Activated CD4-positive, alpha-beta memory T cell treated with anti-CD3 and anti-CD28 coated beads, Interleukin-2, amount 10 ng/mL, durations not matched to agents 7 days and 5 days (primary cell): ENCODE measurements around the gene FMOD. TPM values are rescaled to one million over a fixed set of nuclear protein-coding genes. Genes with fewer than 3 reads are reported as not detected.

Experiments used
- CTCF ChIA-PET: fragments of 350-600 bp; sonication (Branson Sonifier 250); formaldehyde crosslinking; loops from one replicate; lab custom pipeline; 2021; ENCODE audit warnings: antibody characterized with exemption, inconsistent platforms; lab: Charles Lee
- POLR2A ChIA-PET: fragments of 350-600 bp; sonication (Branson Sonifier 250); formaldehyde crosslinking; loops from one replicate; lab custom pipeline; 2021; ENCODE audit warnings: antibody characterized with exemption; lab: Charles Lee
- DNase-seq: peaks from one replicate; pipeline ENCODE4 v3.0.0-alpha.2; 2020
- H3K27ac Mint-ChIP-seq: one replicate; pipeline ENCODE4 v1.8.0; 2021; ENCODE audit warnings: mild to moderate bottlenecking, mixed read lengths
- H3K27me3 Mint-ChIP-seq: one replicate; pipeline ENCODE4 v1.8.0; 2021; ENCODE audit warnings: mixed read lengths
- H3K36me3 Mint-ChIP-seq: one replicate; pipeline ENCODE4 v1.8.0; 2021; ENCODE audit warnings: low read depth, mixed read lengths
- H3K4me1 Mint-ChIP-seq: one replicate; pipeline ENCODE4 v1.8.0; 2021; ENCODE audit warnings: mixed read lengths
- H3K4me3 Mint-ChIP-seq: one replicate; pipeline ENCODE4 v1.8.0; 2021; ENCODE audit warnings: mild to moderate bottlenecking, mixed read lengths
- H3K9me3 Mint-ChIP-seq: one replicate; pipeline ENCODE4 v1.8.0; 2021; ENCODE audit warnings: mixed read lengths
- total RNA-seq, 2 experiments: library from RNA; stranded (reverse); gene quantifications; one replicate each; pipeline ENCODE4 v1.2.3, GENCODE V29; 2021

Gene FMOD
- under 1 TPM; 0.23 to 0.45 TPM for total RNA-seq

GRCh38 chr1:203351037-203351625 lies at the start of gene FMOD:
Gene FMOD (minus strand): TSS chr1:203351122. CDS start chr1:203348270, 2,852 bp downstream.
- H3K27me3 Mint-ChIP-seq = peaks cover 38% of the 10 kb centered on the region
- H3K4me3 Mint-ChIP-seq = no peak within 1 kb of the TSS

GRCh38 chr1:203396595-203397194 lies 45.8 kb upstream of the FMOD start:
- Mint-ChIP-seq H3K36me3 (no peaks in the 10 kb centered on the region), H3K27me3 (peaks cover 46% of the 10 kb centered on the region), H3K4me3 (no peak overlapping the region), H3K4me1 (no peaks in the 10 kb centered on the region), H3K27ac (no peak overlapping the region), H3K9me3 (no peaks in the 10 kb centered on the region)
- DNase-seq = no peak
- POLR2A ChIA-PET = no interaction called here
- CTCF ChIA-PET = no interaction called here

More at GRCh38 chr1:203351037-203351625, at the start of gene FMOD:
- ChIA-PET CTCF (interaction anchor here (1.4 to 2.6 kb wide), 2 partner anchors 84 kb away, joined by 6 to 12 read pairs; no protein-coding TSS in a partner anchor), POLR2A (no interaction called here)
- Mint-ChIP-seq H3K27ac (no peak within 1 kb of the TSS), H3K4me1 (peaks cover 2% of the 10 kb centered on the region), H3K36me3 (no peaks in the 10 kb centered on the region), H3K9me3 (peaks cover 4% of the 10 kb centered on the region)
- no peak for DNase-seq

DNA sequence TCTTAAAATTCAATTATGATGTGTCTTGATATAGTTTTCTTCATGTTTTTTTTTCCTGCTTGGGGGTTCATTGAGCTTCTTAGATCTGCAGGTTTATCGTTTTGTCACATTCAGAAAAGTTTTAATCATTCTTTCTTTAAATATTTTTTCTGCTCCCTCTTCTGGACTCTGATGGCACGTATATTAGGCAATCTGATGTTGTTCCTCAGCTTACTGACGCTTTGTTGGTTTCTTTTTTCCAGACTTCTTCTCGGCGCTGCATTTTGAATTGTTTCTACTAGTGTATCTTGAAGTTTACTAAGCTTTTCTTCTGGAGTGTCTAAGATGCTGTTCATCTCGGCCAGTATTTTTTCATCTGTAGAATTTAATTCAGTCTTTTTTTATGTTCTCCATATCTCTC lies 44.8 kb upstream of the FMOD start:
- Mint-ChIP-seq H3K4me1 (no peaks in the 10 kb centered on the region), H3K36me3 (no peaks in the 10 kb centered on the region), H3K4me3 (no peak overlapping the region), H3K27ac (no peak overlapping the region), H3K27me3 (peaks cover 42% of the 10 kb centered on the region), H3K9me3 (no peaks in the 10 kb centered on the region)
- ChIA-PET POLR2A (no interaction called here), CTCF (no interaction called here)
- DNase-seq = no peak

GRCh38 chr1:203390298-203390697 lies 39.4 kb upstream of the FMOD start:
- Mint-ChIP-seq H3K4me3 (no peak overlapping the region), H3K27ac (no peak overlapping the region), H3K4me1 (no peaks in the 10 kb centered on the region), H3K36me3 (no peaks in the 10 kb centered on the region), H3K27me3 (peaks cover 40% of the 10 kb centered on the region), H3K9me3 (no peaks in the 10 kb centered on the region)
- ChIA-PET POLR2A (no interaction called here), CTCF (no interaction called here)
- no peak for DNase-seq

DNA sequence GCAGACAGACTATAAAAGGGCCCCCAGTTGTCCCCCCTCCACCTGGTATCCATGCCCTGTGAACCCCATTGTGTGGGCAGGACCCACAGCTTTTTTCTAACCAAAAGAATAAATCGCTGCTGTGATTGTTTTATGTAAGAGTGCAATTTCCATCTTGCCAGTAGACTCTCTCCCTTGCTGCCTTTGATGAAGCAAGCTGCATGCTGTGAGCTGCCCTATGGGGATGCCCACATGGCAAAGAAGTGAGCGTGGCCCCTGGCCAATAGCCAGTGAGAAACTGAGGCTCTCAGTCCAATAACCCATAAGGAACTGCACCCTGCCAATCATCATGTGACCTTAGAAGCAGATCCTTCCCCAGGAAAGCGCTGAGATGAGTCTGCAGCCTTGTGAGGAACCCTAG lies 37.8 kb upstream of the FMOD start:
- Mint-ChIP-seq H3K27me3 (peaks cover 39% of the 10 kb centered on the region), H3K9me3 (no peaks in the 10 kb centered on the region), H3K36me3 (no peaks in the 10 kb centered on the region), H3K27ac (no peak overlapping the region), H3K4me3 (no peak overlapping the region), H3K4me1 (no peaks in the 10 kb centered on the region)
- CTCF ChIA-PET = interaction anchor here (1.7 kb wide), 1 partner anchor 121 kb away, joined by 4 read pairs; no protein-coding TSS in a partner anchor
- no peak for DNase-seq
- POLR2A ChIA-PET = no interaction called here

GRCh38 chr1:203382026-203382425 lies 31.1 kb upstream of the FMOD start:
- ChIA-PET POLR2A (no interaction called here), CTCF (no interaction called here)
- H3K27ac Mint-ChIP-seq = no peak overlapping the region
- H3K4me3 Mint-ChIP-seq = no peak overlapping the region
- DNase-seq = no peak
- H3K4me1 Mint-ChIP-seq = no peaks in the 10 kb centered on the region
- H3K27me3 Mint-ChIP-seq = peaks cover 30% of the 10 kb centered on the region
- H3K36me3 Mint-ChIP-seq = no peaks in the 10 kb centered on the region
- H3K9me3 Mint-ChIP-seq = no peaks in the 10 kb centered on the region

- Mint-ChIP-seq H3K9me3 (no peaks in the 10 kb centered on the region), H3K4me3 (no peak overlapping the region), H3K27ac (no peak overlapping the region), H3K36me3 (no peaks in the 10 kb centered on the region), H3K4me1 (no peaks in the 10 kb centered on the region), H3K27me3 (peaks cover 30% of the 10 kb centered on the region)
- no peak for DNase-seq
- POLR2A ChIA-PET = interaction anchor here (0.6 kb wide), 1 partner anchor 22 kb away, joined by 3 read pairs; no protein-coding TSS in a partner anchor
- CTCF ChIA-PET = no interaction called here
Observed at GRCh38 chr1:203381151-203381751, 30.3 kb upstream of the FMOD start.

DNA sequence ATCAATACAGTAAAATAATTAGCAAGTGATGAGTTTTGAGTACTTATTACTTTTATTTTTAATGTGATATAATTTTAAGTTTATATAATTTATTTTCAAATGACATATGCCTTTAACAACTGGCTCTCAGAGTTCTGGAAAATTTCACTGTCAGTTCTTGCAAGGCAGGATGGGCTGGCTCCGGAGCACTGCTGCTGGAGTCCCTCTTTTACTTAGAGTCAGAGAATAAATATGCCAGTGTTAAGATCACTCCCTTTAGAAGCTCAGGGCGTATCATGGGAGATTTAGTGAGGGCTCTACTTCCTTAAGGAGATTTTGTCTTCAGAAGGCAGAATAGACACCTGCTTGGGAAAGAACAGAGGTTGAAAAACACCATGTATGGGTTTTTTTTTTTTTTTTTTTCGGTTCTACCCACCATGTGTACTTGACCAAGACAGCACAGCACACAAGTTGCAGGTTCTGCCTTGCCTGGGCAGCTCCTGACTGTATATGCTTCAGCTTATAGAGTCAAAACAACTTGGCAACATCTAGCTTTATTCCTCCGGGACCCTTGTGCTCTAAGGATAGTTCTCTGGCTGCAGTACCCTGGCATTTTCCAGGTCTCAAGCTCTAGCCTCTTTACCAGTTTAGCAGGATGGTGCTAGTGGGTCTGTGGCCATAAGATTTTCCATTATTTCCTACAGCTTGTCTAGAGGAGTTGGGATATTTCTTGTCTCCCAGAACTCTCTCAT lies 29.7 kb upstream of the FMOD start:
- Mint-ChIP-seq H3K27me3 (peaks cover 29% of the 10 kb centered on the region), H3K9me3 (no peaks in the 10 kb centered on the region), H3K27ac (no peak overlapping the region), H3K4me1 (no peaks in the 10 kb centered on the region), H3K36me3 (no peaks in the 10 kb centered on the region), H3K4me3 (no peak overlapping the region)
- ChIA-PET CTCF (interaction anchor here (1.4 kb wide), 1 partner anchor 39 kb away, joined by 6 read pairs; no protein-coding TSS in a partner anchor), POLR2A (interaction anchor here (0.6 kb wide), 1 partner anchor 22 kb away, joined by 3 read pairs; no protein-coding TSS in a partner anchor)
- no peak for DNase-seq

DNA sequence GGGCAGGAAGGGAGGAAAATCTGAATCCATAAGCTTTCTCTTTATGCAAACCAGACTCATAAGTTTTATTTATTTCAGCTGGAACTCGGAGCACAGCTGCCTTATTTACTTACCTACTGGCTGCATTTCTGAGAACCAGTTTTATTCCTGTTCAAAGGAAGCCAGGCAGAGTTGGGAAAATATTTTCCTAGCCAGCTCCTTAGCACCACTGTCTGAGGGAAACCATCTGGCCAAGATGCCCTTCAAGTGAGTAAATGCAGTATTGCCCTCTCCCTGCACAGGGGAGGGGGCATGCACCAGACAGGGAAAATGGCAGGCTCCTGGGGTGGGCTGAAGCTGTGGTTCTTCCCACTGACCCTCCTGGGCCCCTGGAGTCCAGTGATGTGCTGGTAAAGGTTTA lies 28.9 kb upstream of the FMOD start:
- Mint-ChIP-seq H3K36me3 (no peaks in the 10 kb centered on the region), H3K27me3 (peaks cover 33% of the 10 kb centered on the region), H3K27ac (no peak overlapping the region), H3K9me3 (no peaks in the 10 kb centered on the region), H3K4me3 (no peak overlapping the region), H3K4me1 (no peaks in the 10 kb centered on the region)
- ChIA-PET POLR2A (no interaction called here), CTCF (interaction anchor here (1.0 to 1.4 kb wide), 2 partner anchors 39 to 111 kb away, joined by 3 to 6 read pairs; no protein-coding TSS in a partner anchor)
- DNase-seq = no peak

- ChIA-PET CTCF (interaction anchor here (1.0 kb wide), 1 partner anchor 110 kb away, joined by 3 read pairs; no protein-coding TSS in a partner anchor), POLR2A (no interaction called here)
- peaks cover 28% of the 10 kb centered on the region for H3K27me3 Mint-ChIP-seq
- no peak for DNase-seq
- H3K9me3 Mint-ChIP-seq = no peaks in the 10 kb centered on the region
- no peak overlapping the region for H3K4me3 Mint-ChIP-seq
- H3K4me1 Mint-ChIP-seq = no peaks in the 10 kb centered on the region
- no peak overlapping the region for H3K27ac Mint-ChIP-seq
- no peaks in the 10 kb centered on the region for H3K36me3 Mint-ChIP-seq
Observed at GRCh38 chr1:203378556-203379245, 27.8 kb upstream of the FMOD start.

GRCh38 chr1:203373991-203374390 lies 23.1 kb upstream of the FMOD start:
- ChIA-PET CTCF (no interaction called here), POLR2A (no interaction called here)
- H3K9me3 Mint-ChIP-seq = no peaks in the 10 kb centered on the region

DNA sequence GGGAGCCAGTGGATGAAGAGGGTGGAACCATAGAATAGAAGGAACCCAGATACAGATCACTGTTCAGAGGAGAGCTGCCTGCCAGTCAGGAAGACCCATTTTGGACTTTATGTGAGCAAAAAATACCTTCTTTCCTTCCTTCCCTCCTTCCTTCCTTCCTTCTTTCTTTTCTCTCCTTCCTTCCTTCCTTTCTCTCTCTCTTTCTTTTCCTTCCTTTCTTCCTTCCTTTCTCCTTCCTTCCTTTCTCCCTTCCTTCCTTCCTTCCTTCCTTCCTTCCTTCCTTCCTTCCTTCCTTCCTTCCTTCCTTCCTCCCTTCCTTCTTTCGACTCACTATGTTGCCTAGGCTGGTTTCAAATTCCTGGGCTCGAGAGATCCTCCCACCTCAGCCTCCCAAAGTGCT lies 22.1 kb upstream of the FMOD start:
- H3K9me3 Mint-ChIP-seq = no peaks in the 10 kb centered on the region
- H3K27me3 Mint-ChIP-seq = peaks cover 7% of the 10 kb centered on the region
- no peaks in the 10 kb centered on the region for H3K4me1 Mint-ChIP-seq
- no peaks in the 10 kb centered on the region for H3K36me3 Mint-ChIP-seq
- DNase-seq = no peak
- no peak overlapping the region for H3K27ac Mint-ChIP-seq
- POLR2A ChIA-PET = no interaction called here
- no peak overlapping the region for H3K4me3 Mint-ChIP-seq
- CTCF ChIA-PET = no interaction called here

More at GRCh38 chr1:203373991-203374390, 23.1 kb upstream of the FMOD start:
- Mint-ChIP-seq H3K4me3 (no peak overlapping the region), H3K27ac (no peak overlapping the region), H3K36me3 (no peaks in the 10 kb centered on the region), H3K27me3 (peaks cover 9% of the 10 kb centered on the region), H3K4me1 (no peaks in the 10 kb centered on the region)
- no peak for DNase-seq
